Upper lobe of left lung (tissue), 4 donors: Measurements from ENCODE around the gene SHOC2.

Experiments used
- POLR2A ChIP-seq, 4 donors: fragments of 450-650 bp; IDR thresholded peaks; one replicate each; pipeline ENCODE4 v1.5.1; 2016 to 2017; ENCODE audit warnings: antibody characterized with exemption in 4 of 4, mild to moderate bottlenecking in 2 of 4
- POLR2AphosphoS5 ChIP-seq, 2 donors: sonication (generic); formaldehyde crosslinking; IDR thresholded peaks; one replicate each; pipeline ENCODE4 v1.5.1; 2017; ENCODE audit warnings: antibody characterized with exemption in 2 of 2
- TF ChIP-seq, protein P1 (sequence below), 6 experiments: fragments of 450-650 bp in 4 of 6; fragments of 200-600 bp in 2 of 6; sonication (generic) in 2 of 6; IDR thresholded peaks; one replicate each; pipeline ENCODE4 v1.5.1; 2016 to 2019; ENCODE audit warnings: antibody characterized with exemption in 6 of 6

DNA sequence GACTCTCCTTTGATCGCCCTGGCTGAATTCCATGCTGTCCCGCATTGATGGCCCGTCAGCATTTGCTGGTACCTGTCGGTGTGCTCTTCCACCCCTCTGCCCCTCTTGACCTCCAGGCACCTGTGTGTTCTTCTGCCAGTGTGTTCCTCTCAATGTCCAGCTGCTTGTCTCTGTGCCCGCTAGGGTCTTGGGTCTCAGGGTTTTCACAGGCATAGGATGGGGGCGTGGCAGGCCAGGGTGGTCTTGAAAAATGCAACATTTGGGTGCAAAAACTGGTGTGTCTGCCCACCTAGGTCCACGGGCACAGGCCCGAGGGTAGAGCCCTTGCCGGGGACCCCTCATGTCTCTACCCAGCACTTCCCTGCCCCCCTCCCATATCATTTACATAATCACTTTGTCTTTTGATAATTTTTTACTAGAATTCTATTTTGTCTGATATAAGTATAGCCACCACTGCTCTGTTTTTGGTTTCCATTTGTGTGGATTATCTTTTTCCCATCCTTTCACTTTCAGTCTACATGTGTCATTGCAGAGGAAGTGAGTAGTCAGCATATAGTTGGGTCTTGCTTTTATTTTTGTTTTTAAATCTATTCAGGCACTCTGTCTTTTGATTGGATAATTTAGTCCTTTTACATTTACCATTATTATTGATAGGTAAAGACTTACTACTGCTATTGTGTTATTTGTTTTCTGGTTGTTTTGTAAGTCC is 110.8 kb downstream of the SHOC2 start:
- TF ChIP-seq, protein P1, sequence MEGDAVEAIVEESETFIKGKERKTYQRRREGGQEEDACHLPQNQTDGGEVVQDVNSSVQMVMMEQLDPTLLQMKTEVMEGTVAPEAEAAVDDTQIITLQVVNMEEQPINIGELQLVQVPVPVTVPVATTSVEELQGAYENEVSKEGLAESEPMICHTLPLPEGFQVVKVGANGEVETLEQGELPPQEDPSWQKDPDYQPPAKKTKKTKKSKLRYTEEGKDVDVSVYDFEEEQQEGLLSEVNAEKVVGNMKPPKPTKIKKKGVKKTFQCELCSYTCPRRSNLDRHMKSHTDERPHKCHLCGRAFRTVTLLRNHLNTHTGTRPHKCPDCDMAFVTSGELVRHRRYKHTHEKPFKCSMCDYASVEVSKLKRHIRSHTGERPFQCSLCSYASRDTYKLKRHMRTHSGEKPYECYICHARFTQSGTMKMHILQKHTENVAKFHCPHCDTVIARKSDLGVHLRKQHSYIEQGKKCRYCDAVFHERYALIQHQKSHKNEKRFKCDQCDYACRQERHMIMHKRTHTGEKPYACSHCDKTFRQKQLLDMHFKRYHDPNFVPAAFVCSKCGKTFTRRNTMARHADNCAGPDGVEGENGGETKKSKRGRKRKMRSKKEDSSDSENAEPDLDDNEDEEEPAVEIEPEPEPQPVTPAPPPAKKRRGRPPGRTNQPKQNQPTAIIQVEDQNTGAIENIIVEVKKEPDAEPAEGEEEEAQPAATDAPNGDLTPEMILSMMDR (IDR thresholded peaks at IDR 0.05) = no peak
- TF ChIP-seq POLR2A (IDR thresholded peaks at IDR 0.05) = no peak
- TF ChIP-seq POLR2AphosphoS5 (IDR thresholded peaks at IDR 0.05) = no peak
